NCI-H226 (cell line): ENCODE measurements around the gene SLC33A1.
A peak's percentile ranks its signal among the peaks of the same experiment; 100 is the strongest.
"Not testable (repeated sequence)": the region's sequence is repeated elsewhere in the genome, so short reads cannot be mapped to it uniquely, and the experiment has no call there.

Experiments
- DNase-seq: peaks from one replicate; pipeline ENCODE4 v3.0.0-alpha.2; 2015

The SLC33A1 gene

GRCh38 chr3:155854141-155854940, at the start of gene SLC33A1:
Gene SLC33A1 (minus strand): TSS chr3:155854427. CDS start chr3:155853997, 430 bp downstream.
- peak; percentile 98 for DNase-seq

- no peak for DNase-seq
These were observed 41.2 kb upstream of the SLC33A1 start for GRCh38 chr3:155895379-155895900.

GRCh38 chr3:155891321-155891720, 37.1 kb upstream of the SLC33A1 start:
- DNase-seq: no peak

GRCh38 chr3:155890671-155891190, 36.5 kb upstream of the SLC33A1 start:
- no peak for DNase-seq

GRCh38 chr3:155889952-155890351, 35.7 kb upstream of the SLC33A1 start:
- DNase-seq: no peak

GRCh38 chr3:155889212-155889611, 35.0 kb upstream of the SLC33A1 start:
- no peak for DNase-seq

- no peak for DNase-seq
These were observed 32.7 kb upstream of the SLC33A1 start for GRCh38 chr3:155886915-155887314.

- not testable (repeated sequence) for DNase-seq
These were observed 32.1 kb upstream of the SLC33A1 start for GRCh38 chr3:155886348-155886747.

- DNase-seq: no peak
These were observed 31.1 kb upstream of the SLC33A1 start for GRCh38 chr3:155885292-155885691.

- DNase-seq: no peak
These were observed 30.1 kb upstream of the SLC33A1 start for GRCh38 chr3:155884292-155884691.

GRCh38 chr3:155880286-155880685, 26.1 kb upstream of the SLC33A1 start:
- no peak for DNase-seq

- no peak for DNase-seq
These were observed 22.3 kb upstream of the SLC33A1 start for GRCh38 chr3:155876503-155876902.

GRCh38 chr3:155876037-155876436, 21.8 kb upstream of the SLC33A1 start:
- DNase-seq: no peak

GRCh38 chr3:155872904-155873646, 18.8 kb upstream of the SLC33A1 start:
- no peak for DNase-seq

GRCh38 chr3:155871746-155872158, 17.5 kb upstream of the SLC33A1 start:
- no peak for DNase-seq

- DNase-seq: peak; percentile 72
These were observed 16.9 kb upstream of the SLC33A1 start for GRCh38 chr3:155870945-155871745.

- peak; percentile 85 for DNase-seq
These were observed 16.1 kb upstream of the SLC33A1 start, which contains the start of gene GMPS for GRCh38 chr3:155870133-155870944. Gene GMPS (plus strand): TSS chr3:155870650. CDS start chr3:155870871, 221 bp downstream.

GRCh38 chr3:155869691-155870090, 15.5 kb upstream of the SLC33A1 start:
- DNase-seq: no peak

- no peak for DNase-seq
These were observed 9.0 kb upstream of the SLC33A1 start for GRCh38 chr3:155863072-155863784.

GRCh38 chr3:155862290-155862982, 8.2 kb upstream of the SLC33A1 start:
- peak; percentile 80 for DNase-seq
